GM10266 (cell line): Measurements from ENCODE around the gene FADS2.
A peak's percentile ranks its signal among the peaks of the same experiment; 100 is the strongest.

Experiments
- DNase-seq: peaks from one replicate; pipeline ENCODE4 v3.0.0; 2012; ENCODE audit errors: extremely low spot score
- TF ChIP-seq, protein P1 (sequence below): IDR thresholded peaks from 2 replicates; pipeline ENCODE4 v1.5.1; 2012; ENCODE audit warnings: mild to moderate bottlenecking, low read depth; ENCODE audit not compliant: control insufficient read depth, insufficient read depth; ENCODE audit errors: missing control alignments

The FADS2 gene

GRCh38 chr11:61797263-61797944, 30.7 kb upstream of the FADS2 start:
- DNase-seq = peak; percentile 71
- TF ChIP-seq, protein P1, sequence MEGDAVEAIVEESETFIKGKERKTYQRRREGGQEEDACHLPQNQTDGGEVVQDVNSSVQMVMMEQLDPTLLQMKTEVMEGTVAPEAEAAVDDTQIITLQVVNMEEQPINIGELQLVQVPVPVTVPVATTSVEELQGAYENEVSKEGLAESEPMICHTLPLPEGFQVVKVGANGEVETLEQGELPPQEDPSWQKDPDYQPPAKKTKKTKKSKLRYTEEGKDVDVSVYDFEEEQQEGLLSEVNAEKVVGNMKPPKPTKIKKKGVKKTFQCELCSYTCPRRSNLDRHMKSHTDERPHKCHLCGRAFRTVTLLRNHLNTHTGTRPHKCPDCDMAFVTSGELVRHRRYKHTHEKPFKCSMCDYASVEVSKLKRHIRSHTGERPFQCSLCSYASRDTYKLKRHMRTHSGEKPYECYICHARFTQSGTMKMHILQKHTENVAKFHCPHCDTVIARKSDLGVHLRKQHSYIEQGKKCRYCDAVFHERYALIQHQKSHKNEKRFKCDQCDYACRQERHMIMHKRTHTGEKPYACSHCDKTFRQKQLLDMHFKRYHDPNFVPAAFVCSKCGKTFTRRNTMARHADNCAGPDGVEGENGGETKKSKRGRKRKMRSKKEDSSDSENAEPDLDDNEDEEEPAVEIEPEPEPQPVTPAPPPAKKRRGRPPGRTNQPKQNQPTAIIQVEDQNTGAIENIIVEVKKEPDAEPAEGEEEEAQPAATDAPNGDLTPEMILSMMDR = peak; percentile 83

- no peak for DNase-seq
- TF ChIP-seq, protein P1 = no peak
Measured at GRCh38 chr11:61799665-61800284, 28.3 kb upstream of the FADS2 start.

DNA sequence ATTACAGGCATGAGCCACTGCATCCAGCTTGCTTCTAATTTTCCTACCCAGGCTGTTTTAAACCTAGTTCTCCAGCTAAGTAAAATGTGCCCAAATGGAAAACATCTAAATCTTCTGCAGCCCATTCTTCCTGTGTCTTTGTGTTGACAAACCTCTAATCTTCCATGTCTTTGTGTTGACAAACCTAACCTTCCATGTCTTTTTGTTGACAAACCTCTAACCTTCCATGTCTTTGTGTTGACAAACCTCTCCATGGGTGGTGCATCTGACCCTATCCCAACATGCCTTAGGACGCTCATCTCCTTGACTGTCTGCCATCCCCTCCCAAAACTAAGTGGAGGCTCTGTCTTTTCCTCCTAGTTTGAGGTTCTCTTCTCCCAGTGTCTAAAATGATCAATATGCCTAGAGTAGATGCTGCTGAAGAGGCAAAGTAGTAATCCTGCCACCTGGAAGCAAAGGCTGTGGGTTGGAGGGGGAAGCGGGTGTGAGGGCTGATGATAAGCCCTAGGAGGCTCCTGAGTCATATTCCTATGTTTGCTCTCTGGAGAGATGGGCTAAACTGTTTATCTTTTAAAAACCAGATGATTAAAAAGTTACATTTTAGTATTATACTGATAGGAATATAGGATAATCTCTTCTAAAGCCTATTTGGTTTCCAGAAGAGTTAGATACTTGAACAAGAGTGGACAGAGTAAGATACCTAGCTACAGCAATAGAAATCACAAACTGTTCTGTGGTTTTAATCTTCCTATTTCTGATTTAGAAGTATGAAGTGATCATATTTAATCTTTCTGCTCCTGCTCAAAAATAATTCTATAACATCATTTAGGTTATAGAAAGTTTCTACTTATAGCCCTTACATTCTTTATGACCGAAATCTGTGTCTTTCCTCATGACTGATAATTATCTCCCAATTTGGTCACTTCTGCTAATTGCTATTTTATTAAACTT, 27.5 kb upstream of the FADS2 start:
- DNase-seq = no peak
- TF ChIP-seq, protein P1 = no peak

GRCh38 chr11:61802605-61803004, 25.5 kb upstream of the FADS2 start:
- TF ChIP-seq, protein P1 = no peak
- DNase-seq = no peak

GRCh38 chr11:61803889-61804647, 24.0 kb upstream of the FADS2 start:
- TF ChIP-seq, protein P1 = no peak
- no peak for DNase-seq

- no peak for DNase-seq
- TF ChIP-seq, protein P1 = no peak
Measured at GRCh38 chr11:61805146-61805545, 23.0 kb upstream of the FADS2 start.
